HEK293T (cell line): Measurements from ENCODE around the gene PLPP7.

ENCODE experiments used
- ARNT ChIP-seq: fragments of 450-650 bp; IDR thresholded peaks from 2 replicates; pipeline ENCODE4 v1.6.1; 2017; ENCODE audit warnings: mild to moderate bottlenecking
- BHLHE40 ChIP-seq: fragments of 450-650 bp; IDR thresholded peaks from 2 replicates; pipeline ENCODE4 v1.6.1; 2016; ENCODE audit warnings: mild to moderate bottlenecking, moderate library complexity, borderline replicate concordance
- CTBP1 ChIP-seq: fragments of 450-650 bp; IDR thresholded peaks from 2 replicates; pipeline ENCODE4 v1.6.1; 2016; ENCODE audit warnings: borderline replicate concordance
- FOXK2 ChIP-seq: fragments of 450-650 bp; IDR thresholded peaks from 2 replicates; pipeline ENCODE4 v1.6.1; 2016; ENCODE audit warnings: mild to moderate bottlenecking
- FOXM1 ChIP-seq: fragments of 450-650 bp; IDR thresholded peaks from 2 replicates; pipeline ENCODE4 v1.6.1; 2017; ENCODE audit warnings: mild to moderate bottlenecking, borderline replicate concordance
- HDGF ChIP-seq: fragments of 450-650 bp; IDR thresholded peaks from 2 replicates; pipeline ENCODE4 v1.6.1; 2017; ENCODE audit warnings: antibody characterized with exemption, borderline replicate concordance
- L3MBTL2 ChIP-seq: fragments of 450-650 bp; conservative IDR thresholded peaks from 2 replicates; pipeline ENCODE4 v1.6.1; 2016; ENCODE audit warnings: mild to moderate bottlenecking
- LEF1 ChIP-seq: fragments of 450-650 bp; IDR thresholded peaks from 2 replicates; pipeline ENCODE4 v1.6.1; 2017; ENCODE audit warnings: mild to moderate bottlenecking, borderline replicate concordance
- NFRKB ChIP-seq: fragments of 450-650 bp; IDR thresholded peaks from 2 replicates; pipeline ENCODE4 v1.6.1; 2016; ENCODE audit warnings: mild to moderate bottlenecking, moderate library complexity
- PKNOX1 ChIP-seq: fragments of 450-650 bp; IDR thresholded peaks from 2 replicates; pipeline ENCODE4 v1.6.1; 2016
- SP1 ChIP-seq: fragments of 450-650 bp; IDR thresholded peaks from 2 replicates; pipeline ENCODE4 v1.6.1; 2017
- SUZ12 ChIP-seq: fragments of 450-650 bp; IDR thresholded peaks from 2 replicates; pipeline ENCODE4 v1.6.1; 2016; ENCODE audit warnings: mild to moderate bottlenecking
- TARDBP ChIP-seq: fragments of 450-650 bp; IDR thresholded peaks from 2 replicates; pipeline ENCODE4 v1.6.1; 2016
- ZNF384 ChIP-seq: fragments of 450-650 bp; IDR thresholded peaks from 2 replicates; pipeline ENCODE4 v1.6.1; 2016

- TF ChIP-seq FOXM1 = no peak
- TF ChIP-seq ZNF384 = no peak
- TF ChIP-seq SP1 = no peak
- TF ChIP-seq LEF1 = no peak
- no peak for TF ChIP-seq HDGF
- TF ChIP-seq FOXK2 = no peak
- TF ChIP-seq SUZ12 = no peak
- TF ChIP-seq ARNT = no peak
- TF ChIP-seq NFRKB = no peak
- no peak for TF ChIP-seq BHLHE40
- no peak for TF ChIP-seq L3MBTL2
- TF ChIP-seq PKNOX1 = no peak
- no peak for TF ChIP-seq CTBP1
- TF ChIP-seq TARDBP = no peak
Measured at GRCh38 chr9:131323629-131324028, 34.1 kb downstream of the PLPP7 start.
